Loucy (cell line): ENCODE data around the gene PI3.

Experiments
- H2AFZ ChIP-seq: fragments of 200-600 bp; sonication (generic); 2 replicates; pipeline ENCODE4 v1.6.0; 2016; ENCODE audit warnings: antibody characterized with exemption, mild to moderate bottlenecking, low read length, moderate library complexity
- H3F3A ChIP-seq: fragments of 200-600 bp; 2 replicates; pipeline ENCODE4 v1.6.0; 2016; ENCODE audit warnings: antibody characterized with exemption, low read depth, mild to moderate bottlenecking
- H3K27me3 ChIP-seq: fragments of 200-600 bp; sonication (generic); 2 replicates; pipeline ENCODE4 v1.6.1; 2014; ENCODE audit warnings: low read length, mild to moderate bottlenecking; ENCODE audit not compliant: insufficient read depth, poor library complexity, severe bottlenecking
- H3K36me3 ChIP-seq: fragments of 200-600 bp; sonication (generic); 2 replicates; pipeline ENCODE4 v1.6.1; 2016; ENCODE audit warnings: low read length; ENCODE audit not compliant: insufficient read depth
- H3K4me1 ChIP-seq: fragments of 200-600 bp; sonication (generic); 2 replicates; pipeline ENCODE4 v1.5.1; 2014; ENCODE audit warnings: low read length, mild to moderate bottlenecking; ENCODE audit not compliant: insufficient read depth, poor library complexity, severe bottlenecking
- H3K4me2 ChIP-seq: fragments of 200-600 bp; sonication (generic); 2 replicates; pipeline ENCODE4 v1.6.0; 2014; ENCODE audit warnings: antibody characterized with exemption, low read length, low read depth, mild to moderate bottlenecking; ENCODE audit not compliant: poor library complexity, severe bottlenecking
- H3K4me3 ChIP-seq: fragments of 200-600 bp; sonication (generic); 2 replicates; pipeline ENCODE4 v1.5.1; 2014; ENCODE audit warnings: low read length, mild to moderate bottlenecking, mixed read lengths; ENCODE audit not compliant: poor library complexity, severe bottlenecking
- H3K79me2 ChIP-seq: fragments of 200-600 bp; sonication (generic); 2 replicates; pipeline ENCODE4 v1.6.1; 2014; ENCODE audit warnings: low read length; ENCODE audit not compliant: insufficient read depth
- H3K9ac ChIP-seq: fragments of 200-600 bp; sonication (generic); 2 replicates; pipeline ENCODE4 v1.6.0; 2014; ENCODE audit warnings: mild to moderate bottlenecking, low read depth, low read length, moderate library complexity; ENCODE audit not compliant: poor library complexity, severe bottlenecking
- H3K9me2 ChIP-seq: fragments of 200-600 bp; sonication (generic); replicated peaks from 2 replicates; pipeline ENCODE4 v1.6.1; 2016; ENCODE audit warnings: low read depth, low read length, mixed read lengths
- H3K9me3 ChIP-seq: fragments of 200-600 bp; sonication (generic); 2 replicates; pipeline ENCODE4 v1.6.1; 2014; ENCODE audit warnings: mild to moderate bottlenecking, antibody characterized with exemption, low read length, low read depth; ENCODE audit not compliant: insufficient read depth
- H4K20me1 ChIP-seq: fragments of 200-600 bp; sonication (generic); 2 replicates; pipeline ENCODE4 v1.6.0; 2014; ENCODE audit warnings: antibody characterized with exemption, low read length, mild to moderate bottlenecking; ENCODE audit not compliant: insufficient read depth, poor library complexity, severe bottlenecking
- CTCF ChIP-seq: fragments of 200-600 bp; sonication (generic); conservative IDR thresholded peaks from 2 replicates; pipeline ENCODE4 v1.5.1; 2014; ENCODE audit warnings: mild to moderate bottlenecking, antibody characterized with exemption, low read length
- EZH2phosphoT487 ChIP-seq: fragments of 200-600 bp; IDR thresholded peaks from 2 replicates; pipeline ENCODE4 v1.6.1; 2018; ENCODE audit warnings: antibody characterized with exemption, mild to moderate bottlenecking, moderate library complexity, borderline replicate concordance

PI3 gene

GRCh38 chr20:45152405-45152804 is 22.3 kb upstream of the PI3 start:
- Histone ChIP-seq H3F3A (no peaks in the 10 kb centered on the region), H4K20me1 (no peaks in the 10 kb centered on the region), H3K27me3 (peaks cover 4% of the 10 kb centered on the region), H3K9me3 (no peaks in the 10 kb centered on the region), H2AFZ (no peak overlapping the region), H3K9ac (no peak overlapping the region), H3K79me2 (no peaks in the 10 kb centered on the region), H3K4me3 (no peak overlapping the region), H3K9me2 (no peaks in the 10 kb centered on the region), H3K36me3 (no peaks in the 10 kb centered on the region), H3K4me2 (no peak overlapping the region), H3K4me1 (no peaks in the 10 kb centered on the region)
- no peak for TF ChIP-seq EZH2phosphoT487
- no peak for TF ChIP-seq CTCF

GRCh38 chr20:45153147-45153546 is 21.6 kb upstream of the PI3 start:
- H3K9ac ChIP-seq, result no peak overlapping the region
- H3K79me2 ChIP-seq, result no peaks in the 10 kb centered on the region
- H3K9me3 ChIP-seq, result no peaks in the 10 kb centered on the region

GRCh38 chr20:45153752-45154151 is 20.9 kb upstream of the PI3 start:
- H3K9me3 ChIP-seq, result no peaks in the 10 kb centered on the region; the same call in 1 of the 2 replicates
- no peaks in the 10 kb centered on the region for H3K27me3 ChIP-seq
- no peak for TF ChIP-seq CTCF
- no peak for TF ChIP-seq EZH2phosphoT487
- H2AFZ ChIP-seq, result no peak overlapping the region
- no peaks in the 10 kb centered on the region for H3K36me3 ChIP-seq
- no peaks in the 10 kb centered on the region for H3K79me2 ChIP-seq
- no peaks in the 10 kb centered on the region for H3K9me2 ChIP-seq
- H3K9ac ChIP-seq, result no peak overlapping the region
- H3K4me2 ChIP-seq, result no peak overlapping the region
- no peaks in the 10 kb centered on the region for H4K20me1 ChIP-seq
- no peaks in the 10 kb centered on the region for H3F3A ChIP-seq
- no peak overlapping the region for H3K4me3 ChIP-seq
- no peaks in the 10 kb centered on the region for H3K4me1 ChIP-seq

More at GRCh38 chr20:45153147-45153546, 21.6 kb upstream of the PI3 start:
- H2AFZ ChIP-seq, result no peak overlapping the region
- H3F3A ChIP-seq, result no peaks in the 10 kb centered on the region
- H3K36me3 ChIP-seq, result no peaks in the 10 kb centered on the region
- H3K27me3 ChIP-seq, result no peaks in the 10 kb centered on the region
- no peaks in the 10 kb centered on the region for H3K4me1 ChIP-seq
- no peak overlapping the region for H3K4me3 ChIP-seq
- no peak overlapping the region for H3K4me2 ChIP-seq
- TF ChIP-seq EZH2phosphoT487 (no peak), CTCF (no peak)
- H3K9me2 ChIP-seq, result no peaks in the 10 kb centered on the region
- H4K20me1 ChIP-seq, result no peaks in the 10 kb centered on the region
